Measurements from ENCODE around the gene POFUT2. TPM values are rescaled to one million over a fixed set of nuclear protein-coding genes. Genes with fewer than 3 reads are reported as not detected.

Gene POFUT2
- polyA plus RNA-seq, 1 donor, result 36.2 TPM

DNA sequence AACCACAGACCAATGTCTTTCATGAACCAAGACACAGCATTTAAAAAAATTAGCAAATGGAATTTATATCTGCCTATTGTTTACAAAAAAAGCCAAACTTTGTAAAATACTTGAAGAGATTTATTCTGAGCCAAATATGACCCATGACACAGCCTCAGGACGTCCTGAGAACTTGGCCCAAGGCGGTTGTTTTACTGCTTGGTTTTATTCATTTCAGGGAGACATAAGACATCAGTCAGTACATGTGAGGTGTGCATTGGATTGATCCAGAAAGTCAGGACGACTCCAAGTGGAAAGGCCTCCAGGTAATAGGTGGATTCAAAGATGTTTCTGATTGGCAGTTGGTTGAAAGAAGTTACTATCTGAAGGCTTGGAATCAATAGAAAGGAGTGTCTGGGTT, 1.4 kb upstream of the POFUT2 start:
- Histone ChIP-seq H3K27me3 (ENCODE audit: control insufficient read depth, insufficient read depth, low read length) (no peaks in the 10 kb centered on the region), H3K4me1 (ENCODE audit: control insufficient read depth, insufficient read depth, low read length) (peaks cover 30% of the 10 kb centered on the region), H3K4me3 (ENCODE audit: low read length) (peak overlapping the region; percentile 85), H3K27ac (ENCODE audit: low read length) (no peak overlapping the region), H3K36me3 (ENCODE audit: control insufficient read depth, insufficient read depth, low read length) (peaks cover 19% of the 10 kb centered on the region), H3K9me3 (ENCODE audit: control insufficient read depth, low read depth, low read length) (peaks cover 6% of the 10 kb centered on the region)
- WGBS (ENCODE audit: insufficient coverage, low lambda C conversion rate), result no CpG with 5 or more reads among the region's 3 CpGs
- DNase-seq, result no peak

DNA sequence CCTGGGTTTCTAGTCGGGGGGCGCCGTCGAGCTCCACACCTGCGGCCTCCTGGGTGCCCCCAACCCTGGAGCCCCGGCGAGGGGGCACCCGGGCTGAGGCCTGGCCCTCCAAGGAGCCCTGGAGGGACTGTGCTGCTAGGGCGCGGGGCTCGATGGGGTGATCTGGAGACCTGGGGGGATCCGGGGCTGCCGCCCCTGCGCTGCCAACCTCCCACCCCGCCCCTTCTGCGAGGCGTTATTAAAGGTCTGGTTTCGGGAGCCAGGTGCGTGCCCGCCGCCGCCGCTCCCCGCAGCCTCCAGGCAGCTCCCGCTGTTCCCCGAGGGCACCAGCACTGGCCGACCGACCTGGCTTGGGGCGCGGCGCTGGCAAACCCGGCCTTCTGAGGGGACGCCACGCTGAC, 746 bp upstream of the POFUT2 start:
- H3K4me1 ChIP-seq (ENCODE audit: control insufficient read depth, insufficient read depth, low read length), result peaks cover 23% of the 10 kb centered on the region
- peak in 1 of 2 donors; percentile 44 for DNase-seq

DNA sequence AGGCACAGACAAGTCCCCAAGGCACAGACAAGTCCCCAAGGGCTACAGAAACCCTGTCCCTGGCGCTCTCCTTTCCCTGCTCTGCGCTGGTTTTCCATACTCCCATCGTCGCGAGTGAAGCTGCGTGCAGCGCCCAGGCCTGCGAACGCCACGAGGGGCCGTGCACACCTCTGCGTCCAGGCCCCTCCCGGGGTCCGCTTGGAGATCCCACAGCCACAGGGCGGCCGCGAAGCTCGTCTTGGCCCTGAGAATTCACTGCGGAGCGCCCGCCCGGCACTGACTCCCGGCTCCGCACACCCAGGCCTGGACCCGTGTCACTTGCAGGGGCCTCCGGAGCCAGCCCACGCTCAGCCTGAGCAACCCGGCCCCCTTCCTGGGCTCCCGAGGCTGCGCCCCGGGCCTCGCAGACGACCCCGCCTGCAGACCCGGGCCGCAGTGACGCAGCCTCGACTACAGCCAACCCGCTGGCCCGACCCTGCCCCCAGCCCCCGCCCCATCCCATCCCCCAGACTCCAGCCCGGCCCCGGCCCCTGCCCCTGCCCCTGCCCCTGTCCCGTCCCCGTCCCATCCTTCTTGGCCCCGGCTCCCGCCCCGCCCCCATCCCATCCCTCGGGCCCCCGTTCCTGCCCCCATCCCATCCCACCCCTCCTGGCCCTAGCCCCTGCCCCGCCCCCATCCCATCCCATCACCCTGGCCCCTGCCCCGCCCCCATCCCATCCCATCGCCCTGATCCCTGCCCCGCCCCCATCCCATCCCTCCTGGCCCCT, 841 bp downstream of the POFUT2 start:
- Histone ChIP-seq H3K27me3 (ENCODE audit: control insufficient read depth, insufficient read depth, low read length) (no peaks in the 10 kb centered on the region), H3K4me3 (ENCODE audit: low read length) (peak overlapping the region; percentile 85), H3K27ac (ENCODE audit: low read length) (no peak overlapping the region), H3K4me1 (ENCODE audit: control insufficient read depth, insufficient read depth, low read length) (peaks cover 7% of the 10 kb centered on the region), H3K36me3 (ENCODE audit: control insufficient read depth, insufficient read depth, low read length) (peaks cover 39% of the 10 kb centered on the region), H3K9me3 (ENCODE audit: control insufficient read depth, low read depth, low read length) (no peaks in the 10 kb centered on the region)
- WGBS (ENCODE audit: insufficient coverage, low lambda C conversion rate), result no CpG with 5 or more reads among the region's 54 CpGs
- peak in 1 of 2 donors; percentile 43 for DNase-seq

More for the DNA sequence above, 746 bp upstream of the POFUT2 start:
- peaks cover 26% of the 10 kb centered on the region for H3K36me3 ChIP-seq (ENCODE audit: control insufficient read depth, insufficient read depth, low read length)
- H3K4me3 ChIP-seq (ENCODE audit: low read length), result peak overlapping the region; percentile 85
- no CpG with 5 or more reads among the region's 34 CpGs for WGBS (ENCODE audit: insufficient coverage, low lambda C conversion rate)
- no peak overlapping the region for H3K27ac ChIP-seq (ENCODE audit: low read length)
- H3K27me3 ChIP-seq (ENCODE audit: control insufficient read depth, insufficient read depth, low read length), result no peaks in the 10 kb centered on the region
- no peaks in the 10 kb centered on the region for H3K9me3 ChIP-seq (ENCODE audit: control insufficient read depth, low read depth, low read length)

DNA sequence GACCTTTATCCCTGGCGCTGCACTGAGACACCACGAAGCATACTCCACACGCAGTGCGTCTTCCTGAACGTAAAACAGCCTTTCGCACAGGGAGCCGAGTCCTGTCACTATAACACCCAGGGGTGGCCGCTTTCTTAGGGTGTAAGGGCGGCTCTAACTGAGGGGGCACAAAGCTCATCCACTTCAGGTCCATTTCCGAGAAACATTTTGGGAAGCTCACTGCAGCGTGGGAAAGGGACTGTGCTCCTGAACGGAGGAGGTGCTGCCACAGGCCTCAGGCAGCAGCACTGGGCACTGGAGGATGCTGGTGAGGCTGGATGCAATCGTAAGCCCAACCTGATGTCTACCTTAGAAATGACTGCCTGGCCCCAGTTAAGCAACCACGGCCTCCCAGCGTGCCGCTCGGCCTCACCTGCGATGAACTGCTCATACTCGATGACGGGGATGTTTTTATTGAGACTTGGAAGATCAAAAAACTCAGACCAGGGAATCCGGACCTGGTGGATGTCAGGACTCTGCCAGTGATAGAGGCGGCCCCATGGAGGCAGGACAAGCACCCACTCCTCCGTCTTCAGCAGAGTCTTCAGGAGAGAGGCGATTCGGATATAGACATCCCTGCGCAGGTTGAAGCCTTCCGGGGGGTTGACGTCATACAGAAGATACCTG, 2.3 kb downstream of the POFUT2 start:
- WGBS (ENCODE audit: insufficient coverage, low lambda C conversion rate), result no CpG with 5 or more reads among the region's 28 CpGs
- H3K36me3 ChIP-seq (ENCODE audit: control insufficient read depth, insufficient read depth, low read length), result peaks cover 54% of the 10 kb centered on the region
- DNase-seq, result no peak

DNA sequence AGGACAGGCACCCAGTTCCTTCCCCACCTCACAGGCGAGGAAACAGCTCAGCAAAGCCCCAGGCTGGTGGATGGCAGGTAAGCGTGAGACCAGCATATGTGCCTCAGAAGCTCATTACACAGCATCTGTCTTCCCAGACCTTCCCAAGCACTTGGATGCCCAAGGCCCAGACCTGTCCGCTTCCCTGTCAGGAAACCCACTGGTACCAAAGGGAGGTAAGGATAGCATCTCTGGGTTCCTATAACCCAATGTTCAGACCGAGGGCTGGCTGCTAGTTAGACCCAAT, 3.3 kb downstream of the POFUT2 start:
- Histone ChIP-seq H3K36me3 (ENCODE audit: control insufficient read depth, insufficient read depth, low read length) (peaks cover 64% of the 10 kb centered on the region), H3K27ac (ENCODE audit: low read length) (no peak overlapping the region), H3K9me3 (ENCODE audit: control insufficient read depth, low read depth, low read length) (no peaks in the 10 kb centered on the region), H3K4me1 (ENCODE audit: control insufficient read depth, insufficient read depth, low read length) (peaks cover 6% of the 10 kb centered on the region), H3K4me3 (ENCODE audit: low read length) (no peak overlapping the region), H3K27me3 (ENCODE audit: control insufficient read depth, insufficient read depth, low read length) (no peaks in the 10 kb centered on the region)
- DNase-seq, result no peak
- no CpG with 5 or more reads among the region's 4 CpGs for WGBS (ENCODE audit: insufficient coverage, low lambda C conversion rate)

More for the DNA sequence above, 2.3 kb downstream of the POFUT2 start:
- no peak overlapping the region for H3K4me3 ChIP-seq (ENCODE audit: low read length)
- H3K27me3 ChIP-seq (ENCODE audit: control insufficient read depth, insufficient read depth, low read length), result no peaks in the 10 kb centered on the region
- H3K27ac ChIP-seq (ENCODE audit: low read length), result no peak overlapping the region
- H3K4me1 ChIP-seq (ENCODE audit: control insufficient read depth, insufficient read depth, low read length), result peaks cover 6% of the 10 kb centered on the region
- H3K9me3 ChIP-seq (ENCODE audit: control insufficient read depth, low read depth, low read length), result no peaks in the 10 kb centered on the region

DNA sequence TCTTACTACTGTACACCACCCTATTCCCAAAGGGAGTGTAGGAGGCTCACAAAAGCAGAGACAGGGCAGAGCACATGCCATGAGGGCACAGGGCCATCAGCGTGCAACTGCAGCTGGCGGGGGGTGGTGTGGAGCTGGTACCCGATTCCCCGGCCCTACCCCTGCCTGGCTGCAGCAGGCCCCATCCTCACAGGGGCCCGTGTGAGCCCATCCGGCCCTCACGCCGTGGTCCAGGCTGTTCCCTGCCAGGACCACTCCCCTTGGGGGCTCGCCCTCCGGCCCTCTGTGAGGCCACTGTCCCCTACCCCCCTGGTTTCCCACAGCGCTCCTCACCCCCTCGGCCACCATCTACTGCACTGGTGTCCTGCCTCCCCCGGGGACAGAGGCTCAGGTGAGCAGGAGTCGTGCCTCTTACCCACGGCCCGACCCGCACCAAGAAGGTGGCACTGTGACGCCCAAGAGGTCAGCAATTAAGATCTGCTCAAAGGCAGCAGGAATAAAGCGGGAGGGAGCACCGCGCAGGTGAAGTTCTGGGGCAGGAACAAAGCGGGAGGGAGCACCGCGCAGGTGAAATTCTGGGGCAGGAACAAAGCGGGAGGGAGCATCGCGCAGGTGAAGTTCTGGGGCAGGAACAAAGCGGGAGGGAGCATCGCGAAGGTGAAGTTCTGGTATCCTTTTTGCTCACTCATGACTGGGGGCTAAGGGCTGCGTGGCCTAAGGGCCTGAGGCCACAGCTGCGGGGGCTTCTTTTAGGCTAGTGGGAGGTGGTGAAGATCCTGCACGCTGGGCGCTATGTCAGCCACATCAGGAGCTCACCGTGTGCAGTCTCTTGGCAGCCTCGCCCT, 3.9 kb downstream of the POFUT2 start:
- Histone ChIP-seq H3K36me3 (ENCODE audit: control insufficient read depth, insufficient read depth, low read length) (peaks cover 65% of the 10 kb centered on the region), H3K27ac (ENCODE audit: low read length) (no peak overlapping the region), H3K4me3 (ENCODE audit: low read length) (no peak overlapping the region), H3K4me1 (ENCODE audit: control insufficient read depth, insufficient read depth, low read length) (peaks cover 6% of the 10 kb centered on the region), H3K27me3 (ENCODE audit: control insufficient read depth, insufficient read depth, low read length) (no peaks in the 10 kb centered on the region), H3K9me3 (ENCODE audit: control insufficient read depth, low read depth, low read length) (no peaks in the 10 kb centered on the region)
- DNase-seq, result no peak
- WGBS (ENCODE audit: insufficient coverage, low lambda C conversion rate), result 96% methylated on average over 5 of the region's 36 CpGs

DNA sequence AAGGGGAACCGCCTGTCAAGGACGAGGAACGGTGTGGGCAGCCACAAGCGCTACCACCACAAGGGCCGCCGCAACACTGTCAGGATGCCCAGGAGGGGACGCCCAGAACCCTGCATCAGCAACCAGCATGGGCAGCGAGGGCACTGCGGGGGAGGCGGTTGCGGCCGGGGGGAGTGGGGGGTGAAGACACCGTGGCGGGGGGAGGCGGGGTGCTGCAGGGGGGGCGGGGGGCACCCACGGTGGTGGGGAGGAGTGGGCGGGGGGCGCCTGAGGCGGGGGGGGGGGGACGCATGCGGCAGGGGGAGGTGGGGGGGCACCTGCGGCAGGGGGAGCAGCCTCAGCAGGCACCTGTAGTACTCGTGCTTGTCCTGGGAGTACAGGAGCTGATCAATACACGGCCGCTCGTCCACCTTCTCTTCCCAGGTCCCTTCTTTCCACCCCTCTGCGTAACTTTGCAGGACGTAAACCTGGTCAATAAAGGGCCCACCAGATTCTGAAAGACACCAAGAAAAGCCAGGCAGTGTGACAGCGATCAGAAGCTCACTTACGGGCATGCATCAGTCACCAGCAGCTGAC, 4.6 kb downstream of the POFUT2 start:
- WGBS (ENCODE audit: insufficient coverage, low lambda C conversion rate), result no CpG with 5 or more reads among the region's 31 CpGs
- DNase-seq, result no peak
- no peaks in the 10 kb centered on the region for H3K27me3 ChIP-seq (ENCODE audit: control insufficient read depth, insufficient read depth, low read length)
- H3K4me1 ChIP-seq (ENCODE audit: control insufficient read depth, insufficient read depth, low read length), result peaks cover 6% of the 10 kb centered on the region
- H3K27ac ChIP-seq (ENCODE audit: low read length), result no peak overlapping the region
- peaks cover 72% of the 10 kb centered on the region for H3K36me3 ChIP-seq (ENCODE audit: control insufficient read depth, insufficient read depth, low read length)
- H3K9me3 ChIP-seq (ENCODE audit: control insufficient read depth, low read depth, low read length), result no peaks in the 10 kb centered on the region
- H3K4me3 ChIP-seq (ENCODE audit: low read length), result no peak overlapping the region

DNA sequence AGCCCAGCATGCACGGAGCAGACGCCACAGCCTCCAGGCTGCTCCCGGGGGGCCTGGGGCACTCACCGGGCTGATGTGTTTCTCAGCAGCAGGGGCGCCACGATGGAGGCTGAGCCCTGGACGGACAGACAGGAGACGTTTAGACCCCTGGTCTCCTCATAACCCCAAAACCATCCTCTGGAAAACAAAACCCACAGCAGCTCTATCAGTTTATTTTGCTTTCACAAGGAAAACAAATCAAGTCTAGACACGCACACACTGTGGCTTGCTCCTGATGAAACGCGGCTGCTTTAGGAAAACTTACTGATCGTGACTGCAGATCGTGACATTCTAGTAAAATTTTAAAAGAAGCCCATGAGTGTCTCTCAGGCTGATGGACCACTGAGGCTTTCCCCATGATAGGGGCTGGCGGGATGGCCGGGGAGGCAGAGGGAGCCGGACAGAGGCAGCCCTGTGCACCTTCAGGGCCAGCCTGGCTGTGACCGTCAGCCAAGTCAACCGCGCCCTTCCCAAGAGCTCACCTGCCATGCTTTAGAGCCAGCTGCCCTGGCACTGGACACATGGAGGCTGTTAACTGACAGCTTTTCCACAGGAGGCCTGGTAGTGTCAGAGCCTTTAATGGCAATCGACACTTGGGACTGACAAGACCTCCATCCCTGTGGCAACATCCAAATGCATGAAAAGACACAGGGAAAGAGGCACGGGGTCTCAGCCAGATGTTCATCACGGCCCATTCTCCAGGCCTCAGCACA, 5.2 kb downstream of the POFUT2 start:
- Histone ChIP-seq H3K27me3 (ENCODE audit: control insufficient read depth, insufficient read depth, low read length) (no peaks in the 10 kb centered on the region), H3K27ac (ENCODE audit: low read length) (no peak overlapping the region), H3K9me3 (ENCODE audit: control insufficient read depth, low read depth, low read length) (no peaks in the 10 kb centered on the region), H3K36me3 (ENCODE audit: control insufficient read depth, insufficient read depth, low read length) (peaks cover 79% of the 10 kb centered on the region), H3K4me1 (ENCODE audit: control insufficient read depth, insufficient read depth, low read length) (peaks cover 6% of the 10 kb centered on the region), H3K4me3 (ENCODE audit: low read length) (no peak overlapping the region)
- WGBS (ENCODE audit: insufficient coverage, low lambda C conversion rate), result no CpG with 5 or more reads among the region's 22 CpGs
- DNase-seq, result no peak

DNA sequence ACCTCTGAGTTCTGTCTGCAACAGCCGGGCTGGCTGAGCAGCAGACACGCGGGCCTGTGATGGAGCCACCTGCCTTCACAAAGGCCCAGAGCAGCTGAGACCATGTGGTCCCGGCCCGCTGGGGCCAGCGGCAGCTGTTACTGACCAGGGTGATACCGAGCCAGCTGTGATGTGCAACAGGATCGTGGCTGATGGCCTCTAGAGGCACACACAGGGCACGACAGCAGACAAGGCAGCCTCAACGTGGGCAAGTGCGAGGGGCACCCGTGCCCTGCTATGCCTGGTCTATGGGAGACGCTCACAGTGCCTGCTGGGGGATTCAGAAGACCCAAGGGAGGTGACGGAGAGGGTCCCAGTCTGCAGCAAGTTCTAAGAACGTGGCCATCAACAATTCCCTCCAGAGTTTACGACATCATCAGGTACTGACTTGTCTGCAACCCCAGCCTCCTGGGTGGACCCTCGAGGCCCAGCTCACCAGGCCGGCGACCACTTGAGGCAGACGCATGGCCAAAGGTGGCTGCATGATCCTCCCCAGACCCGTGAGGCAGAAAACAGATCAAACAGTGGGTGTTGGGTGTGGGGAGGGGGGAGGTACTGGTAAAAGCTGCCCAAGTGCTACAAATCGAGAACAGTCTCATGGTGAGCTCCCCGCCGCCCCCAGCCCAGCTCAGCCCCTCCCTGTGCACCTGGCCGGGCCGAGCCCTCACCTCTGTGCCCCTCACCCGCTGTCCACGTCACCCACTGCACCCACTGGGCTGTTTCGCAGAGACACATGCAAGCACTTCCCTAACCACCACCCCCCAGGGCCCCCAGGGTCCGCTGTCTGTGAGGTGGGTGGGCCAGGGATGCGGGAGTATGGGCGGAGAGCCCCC, 6.0 kb downstream of the POFUT2 start:
- DNase-seq, result no peak
- H3K36me3 ChIP-seq (ENCODE audit: control insufficient read depth, insufficient read depth, low read length), result peaks cover 87% of the 10 kb centered on the region
- no CpG with 5 or more reads among the region's 32 CpGs for WGBS (ENCODE audit: insufficient coverage, low lambda C conversion rate)
- no peak overlapping the region for H3K27ac ChIP-seq (ENCODE audit: low read length)
- H3K9me3 ChIP-seq (ENCODE audit: control insufficient read depth, low read depth, low read length), result no peaks in the 10 kb centered on the region
- no peaks in the 10 kb centered on the region for H3K27me3 ChIP-seq (ENCODE audit: control insufficient read depth, insufficient read depth, low read length)
- H3K4me1 ChIP-seq (ENCODE audit: control insufficient read depth, insufficient read depth, low read length), result peaks cover 5% of the 10 kb centered on the region
- no peak overlapping the region for H3K4me3 ChIP-seq (ENCODE audit: low read length)
